ENCODE measurements around the gene C1QTNF12. TPM values are rescaled to one million over a fixed set of nuclear protein-coding genes. Genes with fewer than 3 reads are reported as not detected.

C1QTNF12 gene
- total RNA-seq, 2 experiments from 2014 or later, result 3.4 to 4.8 TPM

GRCh38 chr1:1228596-1229321 is 17.8 kb downstream of the C1QTNF12 start:
- ChIA-PET CTCF (no interaction called here), POLR2A (interaction anchor here (1.0 kb wide), 1 partner anchor 11 kb away, joined by 3 read pairs; no protein-coding TSS in a partner anchor)
- ATAC-seq (ENCODE audit: poor library complexity), result no peak
- no peak for TF ChIP-seq CTCF (IDR thresholded peaks at IDR 0.05)
- Histone ChIP-seq H3K27me3 (ENCODE audit: control insufficient read depth in 1 of 2, insufficient read depth in 2 of 2, low read length in 2 of 2) (no peaks in the 10 kb centered on the region), H3K9me3 (ENCODE audit: control insufficient read depth in 1 of 2, insufficient read depth in 1 of 2, low read length in 2 of 2) (no peaks in the 10 kb centered on the region), H3K27ac (ENCODE audit: low read depth in 1 of 2, low read length in 2 of 2) (no peak overlapping the region), H3K4me1 (ENCODE audit: insufficient read depth, low read length) (peaks cover 65% of the 10 kb centered on the region), H3K4me3 (ENCODE audit: low read length) (no peak overlapping the region), H3K36me3 (ENCODE audit: insufficient read depth, low read length) (peaks cover 46% of the 10 kb centered on the region)
- Mint-ChIP-seq H3K9me3 (no peaks in the 10 kb centered on the region), H3K4me3 (no peak overlapping the region), H3K27me3 (no peaks in the 10 kb centered on the region), H3K27ac (peak overlapping the region; percentile 14), H3K36me3 (ENCODE audit: low read depth) (peaks cover 60% of the 10 kb centered on the region), H3K4me1 (ENCODE audit: low read depth) (peaks cover 21% of the 10 kb centered on the region)
- DNase-seq, result no peak
- intact Hi-C loops (cut with DNase I, micrococcal nuclease), result no loop called here

GRCh38 chr1:1228187-1228586 is 18.3 kb downstream of the C1QTNF12 start:
- peaks cover 59% of the 10 kb centered on the region for H3K4me1 ChIP-seq (ENCODE audit: insufficient read depth, low read length)
- H3K9me3 ChIP-seq (ENCODE audit: control insufficient read depth in 1 of 2, insufficient read depth in 1 of 2, low read length in 2 of 2), result no peaks in the 10 kb centered on the region
- no peak overlapping the region for H3K27ac ChIP-seq (ENCODE audit: low read depth in 1 of 2, low read length in 2 of 2)
- no peak overlapping the region for H3K27ac Mint-ChIP-seq
- H3K27me3 ChIP-seq (ENCODE audit: control insufficient read depth in 1 of 2, insufficient read depth in 2 of 2, low read length in 2 of 2), result no peaks in the 10 kb centered on the region
- peaks cover 51% of the 10 kb centered on the region for H3K36me3 ChIP-seq (ENCODE audit: insufficient read depth, low read length)
- no peak for DNase-seq
- H3K9me3 Mint-ChIP-seq, result no peaks in the 10 kb centered on the region
- peaks cover 17% of the 10 kb centered on the region for H3K4me1 Mint-ChIP-seq (ENCODE audit: low read depth)
- no peak overlapping the region for H3K4me3 Mint-ChIP-seq
- ATAC-seq (ENCODE audit: poor library complexity), result no peak
- no peak overlapping the region for H3K4me3 ChIP-seq (ENCODE audit: low read length)
- CTCF ChIA-PET, result no interaction called here
- H3K36me3 Mint-ChIP-seq (ENCODE audit: low read depth), result peaks cover 61% of the 10 kb centered on the region
- no peak for TF ChIP-seq CTCF (IDR thresholded peaks at IDR 0.05)
- POLR2A ChIA-PET, result no interaction called here
- H3K27me3 Mint-ChIP-seq, result no peaks in the 10 kb centered on the region
- intact Hi-C loops (cut with DNase I, micrococcal nuclease), result no loop called here

GRCh38 chr1:1227386-1227785 is 19.1 kb downstream of the C1QTNF12 start:
- H3K9me3 ChIP-seq (ENCODE audit: control insufficient read depth in 1 of 2, insufficient read depth in 1 of 2, low read length in 2 of 2), result no peaks in the 10 kb centered on the region
- H3K4me1 ChIP-seq (ENCODE audit: insufficient read depth, low read length), result peaks cover 51% of the 10 kb centered on the region
- no peak overlapping the region for H3K4me3 ChIP-seq (ENCODE audit: low read length)
- Mint-ChIP-seq H3K36me3 (ENCODE audit: low read depth) (peaks cover 69% of the 10 kb centered on the region), H3K4me1 (ENCODE audit: low read depth) (peaks cover 22% of the 10 kb centered on the region), H3K4me3 (no peak overlapping the region), H3K9me3 (no peaks in the 10 kb centered on the region), H3K27me3 (no peaks in the 10 kb centered on the region), H3K27ac (no peak overlapping the region)
- ChIA-PET CTCF (interaction anchor here (0.9 kb wide), 1 partner anchor 105 kb away, joined by 3 read pairs; no protein-coding TSS in a partner anchor), POLR2A (no interaction called here)
- no peak for DNase-seq
- H3K27me3 ChIP-seq (ENCODE audit: control insufficient read depth in 1 of 2, insufficient read depth in 2 of 2, low read length in 2 of 2), result no peaks in the 10 kb centered on the region
- TF ChIP-seq CTCF (IDR thresholded peaks at IDR 0.05), result no peak
- H3K36me3 ChIP-seq (ENCODE audit: insufficient read depth, low read length), result peaks cover 59% of the 10 kb centered on the region
- no peak overlapping the region for H3K27ac ChIP-seq (ENCODE audit: low read depth in 1 of 2, low read length in 2 of 2)
- intact Hi-C loops (cut with DNase I, micrococcal nuclease), result no loop called here
- ATAC-seq (ENCODE audit: poor library complexity), result no peak

All from CD4-positive, alpha-beta T cell (primary cell).